ENCODE data around the gene ZNF43. TPM values are rescaled to one million over a fixed set of nuclear protein-coding genes. Genes with fewer than 3 reads are reported as not detected.
"Not testable (repeated sequence)": the region's sequence is repeated elsewhere in the genome, so short reads cannot be mapped to it uniquely, and the experiment has no call there.

The ZNF43 gene
- polyA plus RNA-seq, 3 donors, result 1.1 to 3.0 (median 3.0) TPM

GRCh38 chr19:21883516-21883915, 47.5 kb upstream of the ZNF43 start:
- intact Hi-C loops (cut with micrococcal nuclease), result no loop called here
- H4K20me1 ChIP-seq (ENCODE audit: insufficient read depth, low read length), result no peaks in the 10 kb centered on the region
- no peaks in the 10 kb centered on the region for H3K79me2 ChIP-seq (ENCODE audit: insufficient read depth, low read length)
- no peaks in the 10 kb centered on the region for H3K36me3 ChIP-seq (replicated peaks in 1 of 2; ENCODE audit: control insufficient read depth in 1 of 2, insufficient read depth in 2 of 2, low read length in 2 of 2)
- no peak overlapping the region for H3K27ac ChIP-seq (ENCODE audit: low read depth in 1 of 2, low read length in 2 of 2)
- TF ChIP-seq CTCF (IDR thresholded peaks at IDR 0.05), result no peak
- 82% methylated on average over 8 of the region's 10 CpGs for WGBS (ENCODE audit: insufficient coverage)
- no peak overlapping the region for H3K27ac Mint-ChIP-seq
- no peaks in the 10 kb centered on the region for H3K36me3 Mint-ChIP-seq
- H3K4me1 Mint-ChIP-seq, result no peaks in the 10 kb centered on the region
- H2AFZ ChIP-seq (ENCODE audit: insufficient read depth, low read depth, low read length, poor library complexity, severe bottlenecking), result no peak overlapping the region
- no peak overlapping the region for H3K4me3 ChIP-seq (replicated peaks in 1 of 3; ENCODE audit: low read depth in 2 of 3, low read length in 3 of 3)
- peaks cover 13 to 55% (median 48%) of the 10 kb centered on the region in 7 donors for H3K9me3 Mint-ChIP-seq
- no peaks in the 10 kb centered on the region for H3K27me3 ChIP-seq (ENCODE audit: control insufficient read depth in 2 of 2, insufficient read depth in 2 of 2, low read length in 2 of 2)
- DNase-seq, result no peak
- no peak overlapping the region for H3K4me3 Mint-ChIP-seq
- no peak overlapping the region for H3K4me2 ChIP-seq (replicated peaks; ENCODE audit: extremely low read depth, low read length, poor library complexity, severe bottlenecking)
- H3K9me3 ChIP-seq (replicated peaks in 1 of 2; ENCODE audit: control insufficient read depth in 1 of 2, insufficient read depth in 1 of 2, low read length in 2 of 2), result peaks cover 12 to 32% of the 10 kb centered on the region in 2 donors
- H3K4me1 ChIP-seq (ENCODE audit: control insufficient read depth in 1 of 2, insufficient read depth in 2 of 2, low read length in 2 of 2), result no peaks in the 10 kb centered on the region
- peaks cover 0 to 3% (median 2%) of the 10 kb centered on the region in 3 donors for H3K27me3 Mint-ChIP-seq (ENCODE audit: low read depth in 3 of 3)
- no peak overlapping the region for H3K9ac ChIP-seq (ENCODE audit: insufficient read depth, low read length, poor library complexity, severe bottlenecking)

- H3K4me3 ChIP-seq (replicated peaks in 1 of 3; ENCODE audit: low read depth in 2 of 3, low read length in 3 of 3); H3K36me3 Mint-ChIP-seq; H4K20me1 ChIP-seq (ENCODE audit: insufficient read depth, low read length); H3K4me1 ChIP-seq (ENCODE audit: control insufficient read depth in 1 of 2, insufficient read depth in 2 of 2, low read length in 2 of 2); H3K27me3 Mint-ChIP-seq (ENCODE audit: low read depth in 3 of 3); H3K36me3 ChIP-seq (replicated peaks in 1 of 2; ENCODE audit: control insufficient read depth in 1 of 2, insufficient read depth in 2 of 2, low read length in 2 of 2); H3K27ac Mint-ChIP-seq; H3K4me3 Mint-ChIP-seq; H3K9ac ChIP-seq (ENCODE audit: insufficient read depth, low read length, poor library complexity, severe bottlenecking); H3K27ac ChIP-seq (ENCODE audit: low read depth in 1 of 2, low read length in 2 of 2); H2AFZ ChIP-seq (ENCODE audit: insufficient read depth, low read depth, low read length, poor library complexity, severe bottlenecking); H3K4me2 ChIP-seq (replicated peaks; ENCODE audit: extremely low read depth, low read length, poor library complexity, severe bottlenecking); H3K79me2 ChIP-seq (ENCODE audit: insufficient read depth, low read length); intact Hi-C loops (cut with micrococcal nuclease); DNase-seq; H3K4me1 Mint-ChIP-seq; H3K27me3 ChIP-seq (ENCODE audit: control insufficient read depth in 2 of 2, insufficient read depth in 2 of 2, low read length in 2 of 2): not testable (repeated sequence)
- H3K9me3 Mint-ChIP-seq, result peaks cover 10 to 51% (median 42%) of the 10 kb centered on the region in 7 donors
- peaks cover 15 to 45% of the 10 kb centered on the region in 2 donors for H3K9me3 ChIP-seq (replicated peaks in 1 of 2; ENCODE audit: control insufficient read depth in 1 of 2, insufficient read depth in 1 of 2, low read length in 2 of 2)
- WGBS (ENCODE audit: insufficient coverage), result no CpG with 5 or more reads among the region's 9 CpGs
Observed at GRCh38 chr19:21880761-21881160, 44.8 kb upstream of the ZNF43 start.

All from CD14-positive monocyte (primary cell).